ENCODE measurements around the gene SMAD6.
A peak's percentile ranks its signal among the peaks of the same experiment; 100 is the strongest.

SMAD6 gene

DNA sequence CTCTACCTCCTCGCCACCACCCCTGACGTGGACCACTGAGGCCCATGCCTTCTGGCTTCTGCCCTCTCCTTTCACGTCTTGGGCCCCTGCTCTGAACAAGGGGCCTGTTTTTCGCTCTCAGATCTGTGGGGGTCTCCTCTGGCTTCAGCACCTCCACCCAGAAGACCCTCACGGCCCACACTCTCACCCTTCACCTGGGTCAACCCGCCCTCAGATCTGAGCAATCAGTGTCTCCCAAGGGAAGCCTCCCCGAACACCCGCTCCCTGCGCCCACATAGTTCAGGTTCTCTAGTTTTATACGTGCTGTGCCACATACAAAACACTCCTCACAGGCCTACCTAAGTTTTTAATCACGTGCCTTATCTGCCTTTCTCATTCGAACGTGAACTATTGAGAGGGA, 48.2 kb upstream of the SMAD6 start:
- no peak for TF ChIP-seq EZH2phosphoT487 (IDR thresholded peaks at IDR 0.05; ENCODE audit: borderline replicate concordance, low read length)
- TF ChIP-seq, protein P1, sequence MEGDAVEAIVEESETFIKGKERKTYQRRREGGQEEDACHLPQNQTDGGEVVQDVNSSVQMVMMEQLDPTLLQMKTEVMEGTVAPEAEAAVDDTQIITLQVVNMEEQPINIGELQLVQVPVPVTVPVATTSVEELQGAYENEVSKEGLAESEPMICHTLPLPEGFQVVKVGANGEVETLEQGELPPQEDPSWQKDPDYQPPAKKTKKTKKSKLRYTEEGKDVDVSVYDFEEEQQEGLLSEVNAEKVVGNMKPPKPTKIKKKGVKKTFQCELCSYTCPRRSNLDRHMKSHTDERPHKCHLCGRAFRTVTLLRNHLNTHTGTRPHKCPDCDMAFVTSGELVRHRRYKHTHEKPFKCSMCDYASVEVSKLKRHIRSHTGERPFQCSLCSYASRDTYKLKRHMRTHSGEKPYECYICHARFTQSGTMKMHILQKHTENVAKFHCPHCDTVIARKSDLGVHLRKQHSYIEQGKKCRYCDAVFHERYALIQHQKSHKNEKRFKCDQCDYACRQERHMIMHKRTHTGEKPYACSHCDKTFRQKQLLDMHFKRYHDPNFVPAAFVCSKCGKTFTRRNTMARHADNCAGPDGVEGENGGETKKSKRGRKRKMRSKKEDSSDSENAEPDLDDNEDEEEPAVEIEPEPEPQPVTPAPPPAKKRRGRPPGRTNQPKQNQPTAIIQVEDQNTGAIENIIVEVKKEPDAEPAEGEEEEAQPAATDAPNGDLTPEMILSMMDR (IDR thresholded peaks at IDR 0.05; ENCODE audit: low read depth, low read length, poor library complexity, severe bottlenecking): no peak
- H3K27me3 ChIP-seq (ENCODE audit: control insufficient read depth, low read length): peaks cover 24% of the 10 kb centered on the region
- H3K4me1 ChIP-seq (ENCODE audit: control insufficient read depth, low read length): 0 out of 2 replicates have a peak, but pooled peaks cover 5% of the 10 kb centered on the region
- H3K27ac ChIP-seq (ENCODE audit: low read depth, low read length): no peak overlapping the region
- no peaks in the 10 kb centered on the region for H4K20me1 ChIP-seq (ENCODE audit: control insufficient read depth, insufficient read depth, low read depth, low read length)
- no peaks in the 10 kb centered on the region for H3F3A ChIP-seq (ENCODE audit: control insufficient read depth, insufficient read depth)
- no peak overlapping the region for H3K4me3 ChIP-seq (ENCODE audit: low read length)
- H3K9me3 ChIP-seq (ENCODE audit: control insufficient read depth, insufficient read depth, low read length): no peaks in the 10 kb centered on the region
- no peak overlapping the region for H3K4me2 ChIP-seq (ENCODE audit: low read length)
- no peaks in the 10 kb centered on the region for H3K79me2 ChIP-seq (ENCODE audit: control insufficient read depth, low read length)
- no peaks in the 10 kb centered on the region for H3K36me3 ChIP-seq (ENCODE audit: control insufficient read depth, low read length)
- no peaks in the 10 kb centered on the region for H3K9me2 ChIP-seq (replicated peaks; ENCODE audit: control insufficient read depth, low read length)

DNA sequence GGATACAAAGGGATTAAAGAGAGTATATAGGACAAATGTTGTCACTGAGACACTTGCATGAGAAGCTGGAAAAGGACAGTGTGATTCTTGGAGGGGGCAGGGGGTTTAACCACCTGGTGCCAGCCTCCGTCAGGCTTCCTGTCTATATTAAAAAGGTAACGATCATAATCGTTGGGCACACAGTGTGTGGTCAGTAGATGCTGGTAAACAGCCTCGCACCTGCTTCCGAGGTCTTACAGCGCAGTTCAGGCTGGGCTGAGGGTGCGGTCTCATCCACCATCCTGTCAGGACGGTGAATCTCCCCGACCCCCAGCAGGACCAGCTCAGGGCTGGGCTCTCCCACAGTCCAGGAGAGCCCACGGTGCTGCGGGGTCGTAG, 47.7 kb upstream of the SMAD6 start:
- Histone ChIP-seq H3K4me2 (ENCODE audit: low read length) (no peak overlapping the region), H3K27me3 (ENCODE audit: control insufficient read depth, low read length) (peaks cover 24% of the 10 kb centered on the region), H3K27ac (ENCODE audit: low read depth, low read length) (no peak overlapping the region), H3K79me2 (ENCODE audit: control insufficient read depth, low read length) (no peaks in the 10 kb centered on the region), H4K20me1 (ENCODE audit: control insufficient read depth, insufficient read depth, low read depth, low read length) (no peaks in the 10 kb centered on the region), H3K9me3 (ENCODE audit: control insufficient read depth, insufficient read depth, low read length) (no peaks in the 10 kb centered on the region), H3K4me3 (ENCODE audit: low read length) (no peak overlapping the region), H3K4me1 (ENCODE audit: control insufficient read depth, low read length) (0 out of 2 replicates have a peak, but pooled peaks cover 5% of the 10 kb centered on the region), H3K36me3 (ENCODE audit: control insufficient read depth, low read length) (no peaks in the 10 kb centered on the region), H3K9me2 (replicated peaks; ENCODE audit: control insufficient read depth, low read length) (no peaks in the 10 kb centered on the region), H3F3A (ENCODE audit: control insufficient read depth, insufficient read depth) (no peaks in the 10 kb centered on the region)
- TF ChIP-seq EZH2phosphoT487 (IDR thresholded peaks at IDR 0.05; ENCODE audit: borderline replicate concordance, low read length): no peak
- TF ChIP-seq, protein P1 (IDR thresholded peaks at IDR 0.05; ENCODE audit: low read depth, low read length, poor library complexity, severe bottlenecking): no peak

DNA sequence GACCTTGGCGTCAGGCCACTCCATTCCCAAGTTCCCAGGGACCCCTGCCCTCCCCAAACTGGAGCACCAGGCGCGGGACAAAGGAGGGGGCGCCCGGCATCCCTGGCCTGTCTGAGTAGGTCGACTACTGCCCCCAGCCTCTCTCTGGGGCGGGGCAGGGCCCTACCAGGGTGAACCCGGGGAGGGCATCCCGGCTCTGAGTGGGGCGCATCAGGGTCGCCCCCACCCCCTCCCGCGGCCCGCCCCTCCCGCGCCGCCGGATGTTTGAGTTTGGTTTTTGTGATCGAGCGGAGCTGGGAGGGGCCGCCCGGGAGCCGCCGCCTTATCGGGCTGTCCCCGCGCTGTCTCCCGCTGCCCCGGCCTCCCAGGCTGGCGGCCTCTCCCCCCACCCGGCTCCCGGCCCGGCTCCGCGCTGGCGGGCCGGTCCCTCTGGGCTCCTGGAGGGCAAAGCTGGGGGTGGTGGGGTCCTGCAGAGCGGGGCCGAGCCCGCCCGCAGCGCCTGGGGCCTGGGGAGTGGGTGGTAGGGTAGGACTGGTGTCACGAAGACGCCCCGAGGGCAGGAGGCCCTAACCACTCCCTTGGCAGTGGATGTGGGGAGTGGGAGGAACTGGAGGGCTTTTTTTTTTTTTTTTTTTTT, 47.2 kb upstream of the SMAD6 start:
- no peak overlapping the region for H3K27ac ChIP-seq (ENCODE audit: low read depth, low read length)
- TF ChIP-seq EZH2phosphoT487 (IDR thresholded peaks at IDR 0.05; ENCODE audit: borderline replicate concordance, low read length): no peak
- TF ChIP-seq, protein P1 (IDR thresholded peaks at IDR 0.05; ENCODE audit: low read depth, low read length, poor library complexity, severe bottlenecking): no peak
- no peaks in the 10 kb centered on the region for H4K20me1 ChIP-seq (ENCODE audit: control insufficient read depth, insufficient read depth, low read depth, low read length)
- H3K79me2 ChIP-seq (ENCODE audit: control insufficient read depth, low read length): no peaks in the 10 kb centered on the region
- no peaks in the 10 kb centered on the region for H3K9me2 ChIP-seq (replicated peaks; ENCODE audit: control insufficient read depth, low read length)
- H3F3A ChIP-seq (ENCODE audit: control insufficient read depth, insufficient read depth): no peaks in the 10 kb centered on the region
- peak overlapping the region; percentile 30; the same call in 1 of the 2 replicates for H3K4me3 ChIP-seq (ENCODE audit: low read length)
- H3K27me3 ChIP-seq (ENCODE audit: control insufficient read depth, low read length): peaks cover 24% of the 10 kb centered on the region
- peak overlapping the region; percentile 33; the same call in 1 of the 2 replicates for H3K4me2 ChIP-seq (ENCODE audit: low read length)
- 0 out of 2 replicates have a peak, but pooled peaks cover 5% of the 10 kb centered on the region for H3K4me1 ChIP-seq (ENCODE audit: control insufficient read depth, low read length)
- H3K9me3 ChIP-seq (ENCODE audit: control insufficient read depth, insufficient read depth, low read length): no peaks in the 10 kb centered on the region
- H3K36me3 ChIP-seq (ENCODE audit: control insufficient read depth, low read length): no peaks in the 10 kb centered on the region

Measured in DOHH2 (cell line).